Osteocyte (in vitro differentiated cells): ENCODE results near the gene FCAMR. TPM values are rescaled to one million over a fixed set of nuclear protein-coding genes. Genes with fewer than 3 reads are reported as not detected.

Experiments
- DNase-seq: peaks from one replicate; pipeline ENCODE4 v3.0.0; 2021; ENCODE audit warnings: mixed read lengths; ENCODE audit not compliant: unreplicated experiment; ENCODE audit errors: extremely low spot score
- H3K27ac Mint-ChIP-seq: one replicate; pipeline ENCODE4 v1.8.0; 2021; ENCODE audit warnings: mild to moderate bottlenecking, mixed read lengths; ENCODE audit not compliant: unreplicated experiment
- H3K27me3 Mint-ChIP-seq: one replicate; pipeline ENCODE4 v1.8.0; 2021; ENCODE audit warnings: mixed read lengths; ENCODE audit not compliant: unreplicated experiment
- H3K36me3 Mint-ChIP-seq: one replicate; pipeline ENCODE4 v1.8.0; 2021; ENCODE audit warnings: mixed read lengths; ENCODE audit not compliant: unreplicated experiment
- H3K4me1 Mint-ChIP-seq: one replicate; pipeline ENCODE4 v1.8.0; 2021; ENCODE audit warnings: mixed read lengths; ENCODE audit not compliant: unreplicated experiment
- H3K4me3 Mint-ChIP-seq: one replicate; pipeline ENCODE4 v1.8.0; 2021; ENCODE audit warnings: mild to moderate bottlenecking, moderate library complexity, mixed read lengths; ENCODE audit not compliant: unreplicated experiment
- H3K9me3 Mint-ChIP-seq: one replicate; pipeline ENCODE4 v1.8.0; 2021; ENCODE audit warnings: mixed read lengths; ENCODE audit not compliant: unreplicated experiment
- total RNA-seq: library from RNA; stranded (reverse); gene quantifications from 2 replicates; pipeline ENCODE4 v1.2.1, GENCODE V29; 2021
- TF ChIP-seq, protein P1 (sequence below): fragments of 200-600 bp; sonication (generic); IDR thresholded peaks from 2 replicates; pipeline ENCODE4 v1.5.0; 2021; ENCODE audit warnings: antibody characterized with exemption, mild to moderate bottlenecking, moderate library complexity

The FCAMR gene
- total RNA-seq, 1 donor from 2014 or later: not detected

DNA sequence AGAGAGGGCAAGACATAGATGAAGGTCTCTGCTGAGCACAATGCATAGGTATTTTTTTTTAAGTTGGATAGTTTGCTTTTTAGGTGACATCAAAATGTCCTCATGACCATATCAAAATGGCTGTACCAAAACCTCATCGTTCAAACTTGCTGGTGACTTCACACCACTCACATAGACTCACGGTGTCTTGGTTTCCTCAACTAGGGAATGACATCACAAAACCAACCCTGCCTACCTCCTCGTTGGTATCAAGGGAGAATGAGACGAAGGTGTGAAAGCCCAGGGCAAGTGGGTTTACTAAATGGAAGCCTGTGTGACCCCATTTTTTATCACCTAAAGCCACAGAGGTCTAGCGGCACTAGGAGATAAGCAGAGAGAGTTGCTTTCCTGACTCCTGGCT lies 25.6 kb downstream of the FCAMR start:
- DNase-seq: no peak

DNA sequence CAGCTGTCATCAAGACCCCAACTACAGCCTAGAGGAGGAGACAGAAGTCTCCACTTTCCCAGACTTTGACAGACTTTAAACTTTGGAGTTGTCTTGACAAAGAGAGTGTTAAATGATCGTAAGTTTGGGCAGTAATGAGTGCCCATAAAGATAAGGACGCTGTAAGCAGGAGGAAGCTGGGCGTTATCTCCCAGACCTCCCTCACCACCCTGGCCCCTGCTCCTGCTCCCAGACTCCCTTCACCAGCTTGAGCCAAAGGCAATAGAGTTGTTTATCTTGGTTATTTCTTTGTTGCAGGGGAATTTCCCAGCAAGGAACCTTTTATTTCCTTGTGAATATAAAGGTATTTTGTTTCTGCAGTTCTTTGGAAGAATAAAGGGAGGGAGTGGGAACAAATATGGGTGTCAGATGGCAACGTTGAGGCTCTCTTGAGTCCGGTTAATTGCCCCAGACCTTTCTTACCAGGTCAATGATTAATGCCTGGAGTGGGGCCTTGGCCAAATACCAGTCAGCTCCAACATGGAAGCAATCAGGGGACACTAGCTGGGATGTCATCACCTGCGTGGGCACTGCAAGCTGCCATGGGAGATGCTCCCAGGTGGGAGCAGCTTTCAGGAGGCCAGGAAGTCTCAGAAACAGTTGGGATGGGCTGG lies 28.4 kb downstream of the FCAMR start:
- no peak overlapping the region for H3K4me3 Mint-ChIP-seq
- H3K27me3 Mint-ChIP-seq: peaks cover 23% of the 10 kb centered on the region

More for the DNA sequence above, 25.6 kb downstream of the FCAMR start:
- Mint-ChIP-seq H3K27me3 (peaks cover 25% of the 10 kb centered on the region), H3K4me1 (no peaks in the 10 kb centered on the region), H3K9me3 (no peaks in the 10 kb centered on the region), H3K27ac (no peak overlapping the region), H3K36me3 (no peaks in the 10 kb centered on the region), H3K4me3 (no peak overlapping the region)
- TF ChIP-seq, protein P1, sequence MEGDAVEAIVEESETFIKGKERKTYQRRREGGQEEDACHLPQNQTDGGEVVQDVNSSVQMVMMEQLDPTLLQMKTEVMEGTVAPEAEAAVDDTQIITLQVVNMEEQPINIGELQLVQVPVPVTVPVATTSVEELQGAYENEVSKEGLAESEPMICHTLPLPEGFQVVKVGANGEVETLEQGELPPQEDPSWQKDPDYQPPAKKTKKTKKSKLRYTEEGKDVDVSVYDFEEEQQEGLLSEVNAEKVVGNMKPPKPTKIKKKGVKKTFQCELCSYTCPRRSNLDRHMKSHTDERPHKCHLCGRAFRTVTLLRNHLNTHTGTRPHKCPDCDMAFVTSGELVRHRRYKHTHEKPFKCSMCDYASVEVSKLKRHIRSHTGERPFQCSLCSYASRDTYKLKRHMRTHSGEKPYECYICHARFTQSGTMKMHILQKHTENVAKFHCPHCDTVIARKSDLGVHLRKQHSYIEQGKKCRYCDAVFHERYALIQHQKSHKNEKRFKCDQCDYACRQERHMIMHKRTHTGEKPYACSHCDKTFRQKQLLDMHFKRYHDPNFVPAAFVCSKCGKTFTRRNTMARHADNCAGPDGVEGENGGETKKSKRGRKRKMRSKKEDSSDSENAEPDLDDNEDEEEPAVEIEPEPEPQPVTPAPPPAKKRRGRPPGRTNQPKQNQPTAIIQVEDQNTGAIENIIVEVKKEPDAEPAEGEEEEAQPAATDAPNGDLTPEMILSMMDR: no peak

DNA sequence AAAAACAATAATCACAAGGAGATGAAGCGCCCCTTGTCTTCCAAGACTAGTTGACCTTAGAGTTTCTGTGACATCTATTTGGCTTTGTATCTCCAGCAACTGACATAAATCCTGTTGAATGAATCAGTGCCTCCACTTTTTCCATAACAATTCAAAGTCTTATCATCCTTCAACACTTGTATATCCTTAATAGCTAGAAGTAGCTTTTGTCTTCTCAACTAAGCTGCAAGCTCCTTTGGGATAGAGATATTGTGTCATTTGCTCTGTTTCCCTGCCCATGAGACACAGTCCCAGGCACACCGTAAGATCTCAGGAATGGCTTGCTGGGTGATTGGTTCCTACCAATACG lies 29.7 kb downstream of the FCAMR start:
- Mint-ChIP-seq H3K27ac (no peak overlapping the region), H3K9me3 (no peaks in the 10 kb centered on the region), H3K4me1 (no peaks in the 10 kb centered on the region), H3K36me3 (no peaks in the 10 kb centered on the region), H3K4me3 (no peak overlapping the region), H3K27me3 (peaks cover 23% of the 10 kb centered on the region)
- no peak for DNase-seq
- TF ChIP-seq, protein P1: no peak

More for the DNA sequence above, 28.4 kb downstream of the FCAMR start:
- H3K27ac Mint-ChIP-seq: no peak overlapping the region
- no peaks in the 10 kb centered on the region for H3K9me3 Mint-ChIP-seq
- no peaks in the 10 kb centered on the region for H3K4me1 Mint-ChIP-seq
- TF ChIP-seq, protein P1: no peak
- DNase-seq: no peak
- no peaks in the 10 kb centered on the region for H3K36me3 Mint-ChIP-seq

DNA sequence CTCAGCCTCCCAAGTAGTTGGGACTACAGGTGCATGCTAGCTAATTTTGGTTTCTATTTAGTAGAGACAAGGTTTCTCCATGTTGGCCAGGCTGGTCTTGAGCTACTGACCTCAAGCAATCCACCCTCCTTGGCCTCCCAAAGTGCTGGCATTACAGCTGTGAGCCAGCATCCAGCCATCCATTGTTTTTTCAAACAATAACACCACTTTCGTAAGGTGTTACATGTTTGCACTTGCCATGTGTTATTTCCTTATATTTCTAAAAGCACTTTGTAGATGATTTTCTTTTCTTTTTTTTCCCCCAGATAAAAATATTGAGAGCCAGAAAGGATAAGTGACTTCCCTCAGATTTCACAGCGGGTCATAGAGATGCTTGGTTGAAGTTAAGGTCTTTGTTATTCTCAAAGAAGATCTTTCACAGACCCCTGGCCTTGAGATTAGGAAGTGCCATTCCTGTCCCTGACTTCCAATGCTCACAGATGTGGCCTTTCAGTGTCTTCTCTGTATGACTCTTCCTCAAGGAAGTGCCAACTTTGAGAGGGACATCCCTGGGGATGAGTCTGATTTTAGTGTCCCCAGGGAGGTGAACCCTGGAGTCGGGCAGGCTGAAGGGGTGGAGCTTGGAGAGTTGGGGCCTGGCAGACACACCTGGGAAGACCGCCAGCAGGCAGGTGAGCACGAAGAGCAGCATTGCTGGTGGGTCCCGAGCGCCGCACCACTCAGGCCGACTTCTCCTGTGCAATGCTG lies 30.2 kb downstream of the FCAMR start:
- Mint-ChIP-seq H3K27me3 (peaks cover 18% of the 10 kb centered on the region), H3K27ac (no peak overlapping the region), H3K4me1 (no peaks in the 10 kb centered on the region), H3K9me3 (no peaks in the 10 kb centered on the region), H3K4me3 (no peak overlapping the region), H3K36me3 (no peaks in the 10 kb centered on the region)
- DNase-seq: no peak
- TF ChIP-seq, protein P1: no peak

DNA sequence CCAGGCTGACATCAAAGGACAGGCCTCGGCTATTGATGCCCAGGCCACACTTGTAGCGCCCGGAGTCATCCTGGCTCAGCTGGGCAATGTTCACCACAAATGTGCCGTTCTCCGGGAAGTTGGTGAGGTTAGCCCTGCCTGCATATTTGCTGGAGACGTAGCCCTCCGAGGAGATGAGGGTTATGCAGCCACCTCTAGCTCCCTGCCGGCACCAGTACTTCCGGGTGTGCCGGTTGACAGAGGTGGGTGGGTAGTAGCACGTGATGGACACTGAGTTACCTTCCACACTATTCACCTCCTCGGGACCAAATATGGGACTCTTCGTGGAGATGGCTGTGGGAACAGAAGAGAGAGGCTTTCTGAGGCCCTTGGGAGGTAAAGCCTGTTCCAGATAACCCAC lies 31.1 kb downstream of the FCAMR start:
- H3K36me3 Mint-ChIP-seq: no peaks in the 10 kb centered on the region
- no peak for DNase-seq
- H3K27me3 Mint-ChIP-seq: peaks cover 13% of the 10 kb centered on the region
- H3K4me1 Mint-ChIP-seq: no peaks in the 10 kb centered on the region
- TF ChIP-seq, protein P1: no peak
- no peaks in the 10 kb centered on the region for H3K9me3 Mint-ChIP-seq
- H3K4me3 Mint-ChIP-seq: no peak overlapping the region
- no peak overlapping the region for H3K27ac Mint-ChIP-seq
